ENCODE measurements around the gene OPN4. TPM values are rescaled to one million over a fixed set of nuclear protein-coding genes. Genes with fewer than 3 reads are reported as not detected.

OPN4 gene
- total and polyA plus RNA-seq, 9 of the 15 experiments (the other 6 are each of a cell fraction or from before 2014, with no cell fraction given) = not detected

GRCh38 chr10:86710987-86711512 is 56.7 kb downstream of the OPN4 start (continued):
- TF ChIP-seq REST (IDR thresholded peaks at IDR 0.05; ENCODE audit: borderline replicate concordance) (peak; percentile 84), REST (CRISPR knock-in tag; IDR thresholded peaks at IDR 0.05; ENCODE audit: low read depth) (no peak), THRB (CRISPR knock-in tag; conservative IDR thresholded peaks at IDR 0.05) (0 out of 2 replicates have a peak, but pooled peaks have one; percentile 16), FOS (IDR thresholded peaks at IDR 0.05; ENCODE audit: extremely low read depth, insufficient read length) (no peak), ZNF584 (CRISPR knock-in tag; IDR thresholded peaks at IDR 0.05; ENCODE audit: low read depth) (peak; percentile 55; the same call in 1 of the 2 replicates), UBTF (IDR thresholded peaks at IDR 0.05; ENCODE audit: borderline replicate concordance in 1 of 2, low read depth in 2 of 2, low read length in 2 of 2) (peak; percentile 77 to 80; a peak in 2 of 4 replicates), TEAD1 (CRISPR knock-in tag; IDR thresholded peaks at IDR 0.05) (0 out of 4 replicates have a peak, but pooled peaks of 1 of the 2 experiments have one; percentile 12), POLR2A (conservative IDR thresholded peaks at IDR 0.05) (peak; percentile 72), ZBTB17 (CRISPR knock-in tag; IDR thresholded peaks at IDR 0.05) (no peak), NFRKB (IDR thresholded peaks at IDR 0.05; ENCODE audit: low read depth) (no peak), ZNF511 (CRISPR knock-in tag; IDR thresholded peaks at IDR 0.05) (peak; percentile 21; the same call in 1 of the 2 replicates), NR4A1 (CRISPR knock-in tag; IDR thresholded peaks at IDR 0.05) (peak; percentile 49; the same call in 1 of the 2 replicates), NR4A1 (tag; IDR thresholded peaks at IDR 0.05) (0 out of 2 replicates have a peak, but pooled peaks have one; percentile 37), MLLT1 (IDR thresholded peaks at IDR 0.05) (0 out of 4 replicates have a peak, but pooled peaks of 1 of the 2 experiments have one; percentile 12)
